ENCODE data around the gene GNMT.

The GNMT gene

GRCh38 chr6:42971746-42972327 lies 11.3 kb downstream of the GNMT start:
- no peak for TF ChIP-seq CTCF (IDR thresholded peaks at IDR 0.05; ENCODE audit: low read depth, low read length, missing control alignments)
- DNase-seq (ENCODE audit: low read depth), result no peak
- no peak overlapping the region for H3K4me3 ChIP-seq (ENCODE audit: low read depth, low read length)

GRCh38 chr6:42973926-42974325 lies 13.4 kb downstream of the GNMT start:
- TF ChIP-seq CTCF (IDR thresholded peaks at IDR 0.05; ENCODE audit: low read depth, low read length, missing control alignments), result no peak
- H3K4me3 ChIP-seq (ENCODE audit: low read depth, low read length), result no peak overlapping the region
- no peak for DNase-seq (ENCODE audit: low read depth)

- no peak overlapping the region for H3K4me3 ChIP-seq (ENCODE audit: low read depth, low read length)
- no peak for TF ChIP-seq CTCF (IDR thresholded peaks at IDR 0.05; ENCODE audit: low read depth, low read length, missing control alignments)
- DNase-seq (ENCODE audit: low read depth), result no peak
Measured at GRCh38 chr6:42974919-42975505, 14.5 kb downstream of the GNMT start.

GRCh38 chr6:42978487-42978838 lies 17.9 kb downstream of the GNMT start:
- H3K4me3 ChIP-seq (ENCODE audit: low read depth, low read length), result peak overlapping the region; percentile 57
- DNase-seq (ENCODE audit: low read depth), result no peak
- TF ChIP-seq CTCF (IDR thresholded peaks at IDR 0.05; ENCODE audit: low read depth, low read length, missing control alignments), result no peak

GRCh38 chr6:42978839-42979522 lies 18.4 kb downstream of the GNMT start, which contains the start of gene PEX6:
PEX6 (minus strand) TSS chr6:42979181; CDS start chr6:42979150, 31 bp downstream.
- H3K4me3 ChIP-seq (ENCODE audit: low read depth, low read length), result peak within 1 kb of the TSS; percentile 57
- DNase-seq (ENCODE audit: low read depth), result peak; percentile 85
- no peak for TF ChIP-seq CTCF (IDR thresholded peaks at IDR 0.05; ENCODE audit: low read depth, low read length, missing control alignments)

GRCh38 chr6:42979523-42980177 lies 19.1 kb downstream of the GNMT start:
- DNase-seq (ENCODE audit: low read depth), result no peak
- peak overlapping the region; percentile 57 for H3K4me3 ChIP-seq (ENCODE audit: low read depth, low read length)
- peak; percentile 6 for TF ChIP-seq CTCF (IDR thresholded peaks at IDR 0.05; ENCODE audit: low read depth, low read length, missing control alignments)

All from GM12864 (cell line).